ENCODE data around the gene INPP5K. TPM values are rescaled to one million over a fixed set of nuclear protein-coding genes. Genes with fewer than 3 reads are reported as not detected.
"Not testable (repeated sequence)": the region's sequence is repeated elsewhere in the genome, so short reads cannot be mapped to it uniquely, and the experiment has no call there.

The INPP5K gene
- total and polyA plus RNA-seq, 9 donors, result 23.0 to 39.1 (median 28.3) TPM

DNA sequence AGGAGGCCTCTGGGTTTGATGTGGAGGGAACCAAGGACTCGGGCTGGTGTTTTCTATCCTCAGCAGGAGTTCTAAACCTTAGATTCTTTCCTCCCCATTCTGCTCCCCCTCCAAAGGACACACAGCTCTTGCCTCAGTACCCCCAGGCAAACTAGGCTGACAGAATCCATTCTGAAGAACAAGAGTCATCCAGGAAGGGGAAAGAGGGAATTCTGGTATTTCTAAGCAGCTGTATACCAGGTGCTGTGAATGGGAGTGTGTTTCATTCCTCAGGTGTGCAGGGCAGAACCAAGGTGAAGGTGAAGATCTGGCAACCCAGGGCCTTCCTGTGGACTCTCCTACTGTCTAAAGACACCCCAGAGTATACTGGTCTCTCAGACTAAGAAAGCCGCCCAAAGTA, 4.1 kb downstream of the INPP5K start:
- TF ChIP-seq, protein P1, sequence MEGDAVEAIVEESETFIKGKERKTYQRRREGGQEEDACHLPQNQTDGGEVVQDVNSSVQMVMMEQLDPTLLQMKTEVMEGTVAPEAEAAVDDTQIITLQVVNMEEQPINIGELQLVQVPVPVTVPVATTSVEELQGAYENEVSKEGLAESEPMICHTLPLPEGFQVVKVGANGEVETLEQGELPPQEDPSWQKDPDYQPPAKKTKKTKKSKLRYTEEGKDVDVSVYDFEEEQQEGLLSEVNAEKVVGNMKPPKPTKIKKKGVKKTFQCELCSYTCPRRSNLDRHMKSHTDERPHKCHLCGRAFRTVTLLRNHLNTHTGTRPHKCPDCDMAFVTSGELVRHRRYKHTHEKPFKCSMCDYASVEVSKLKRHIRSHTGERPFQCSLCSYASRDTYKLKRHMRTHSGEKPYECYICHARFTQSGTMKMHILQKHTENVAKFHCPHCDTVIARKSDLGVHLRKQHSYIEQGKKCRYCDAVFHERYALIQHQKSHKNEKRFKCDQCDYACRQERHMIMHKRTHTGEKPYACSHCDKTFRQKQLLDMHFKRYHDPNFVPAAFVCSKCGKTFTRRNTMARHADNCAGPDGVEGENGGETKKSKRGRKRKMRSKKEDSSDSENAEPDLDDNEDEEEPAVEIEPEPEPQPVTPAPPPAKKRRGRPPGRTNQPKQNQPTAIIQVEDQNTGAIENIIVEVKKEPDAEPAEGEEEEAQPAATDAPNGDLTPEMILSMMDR (IDR thresholded peaks at IDR 0.05), result no peak
- TF ChIP-seq POLR2A (IDR thresholded peaks at IDR 0.05), result no peak
- no peak for TF ChIP-seq EP300 (IDR thresholded peaks at IDR 0.05)
- Histone ChIP-seq H3K36me3 (no peaks in the 10 kb centered on the region), H3K27ac (no peak overlapping the region), H3K27me3 (no peaks in the 10 kb centered on the region), H3K4me3 (no peak overlapping the region), H3K4me1 (ENCODE audit: insufficient read depth) (peaks cover 2% of the 10 kb centered on the region), H3K9me3 (no peaks in the 10 kb centered on the region)
- DNase-seq, result no peak
- WGBS, 3 donors, result 82 to 91% (median 87%) methylated on average over 2 of the region's 2 CpGs
- intact Hi-C loops (cut with DNase I), result loop anchor here (5.0 to 10.0 kb wide), 8 partner anchors 58 to 255 kb away; partner anchors contain the start of genes BHLHA9 (in 2 of the 4), CRK (in 1 of the 4) and TRARG1 (in 1 of the 4)

DNA sequence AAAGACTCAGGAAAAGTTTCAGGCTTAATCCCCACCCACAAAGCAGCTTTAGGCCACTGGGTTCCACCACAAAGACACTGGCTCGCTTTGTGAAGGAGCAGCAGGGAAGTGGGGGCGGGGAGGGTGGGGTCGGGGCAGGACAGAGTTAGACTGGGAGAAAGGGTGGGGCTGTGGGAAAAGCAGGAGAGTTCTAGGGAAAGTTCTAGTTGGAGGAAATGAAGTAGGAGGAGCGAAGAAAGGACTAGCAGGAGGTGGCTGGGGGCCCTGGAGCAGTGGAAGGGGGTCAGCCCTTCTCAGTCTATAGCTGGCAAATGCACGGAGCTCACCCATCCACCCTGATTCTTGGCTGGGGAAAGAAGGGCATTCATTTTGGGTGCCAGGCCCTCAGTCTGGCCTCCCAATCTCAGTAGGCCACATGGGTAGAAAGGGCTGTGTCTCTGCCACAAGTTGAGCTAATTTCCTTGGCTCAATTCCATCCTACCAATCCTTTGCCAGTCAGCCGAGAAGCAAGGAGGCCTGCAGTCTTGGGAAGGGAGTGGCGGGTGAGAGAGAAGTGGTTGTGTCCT, 4.6 kb downstream of the INPP5K start:
- Histone ChIP-seq H3K27ac (no peak overlapping the region), H3K4me3 (no peak overlapping the region), H3K9me3 (no peaks in the 10 kb centered on the region), H3K27me3 (no peaks in the 10 kb centered on the region), H3K36me3 (no peaks in the 10 kb centered on the region), H3K4me1 (ENCODE audit: insufficient read depth) (peaks cover 2% of the 10 kb centered on the region)
- no peak for TF ChIP-seq POLR2A (IDR thresholded peaks at IDR 0.05)
- TF ChIP-seq EP300 (IDR thresholded peaks at IDR 0.05), result no peak
- TF ChIP-seq, protein P1 (IDR thresholded peaks at IDR 0.05), result no peak
- intact Hi-C loops (cut with DNase I), result loop anchor here (5.0 to 10.0 kb wide), 8 partner anchors 57 to 255 kb away; partner anchors contain the start of genes BHLHA9 (in 2 of the 4), CRK (in 1 of the 4) and TRARG1 (in 1 of the 4)
- WGBS, 3 donors, result 51 to 76% (median 70%) methylated on average over 7 of the region's 7 CpGs
- DNase-seq, result no peak

- Histone ChIP-seq H3K27ac (no peak overlapping the region), H3K4me1 (ENCODE audit: insufficient read depth) (peaks cover 2% of the 10 kb centered on the region)
- intact Hi-C loops (cut with DNase I), result loop anchor here (5.0 to 10.0 kb wide), 8 partner anchors 56 to 254 kb away; partner anchors contain the start of genes BHLHA9 (in 2 of the 4), CRK (in 1 of the 4) and TRARG1 (in 1 of the 4)
Observed at GRCh38 chr17:1511290-1511689, 5.1 kb downstream of the INPP5K start.

DNA sequence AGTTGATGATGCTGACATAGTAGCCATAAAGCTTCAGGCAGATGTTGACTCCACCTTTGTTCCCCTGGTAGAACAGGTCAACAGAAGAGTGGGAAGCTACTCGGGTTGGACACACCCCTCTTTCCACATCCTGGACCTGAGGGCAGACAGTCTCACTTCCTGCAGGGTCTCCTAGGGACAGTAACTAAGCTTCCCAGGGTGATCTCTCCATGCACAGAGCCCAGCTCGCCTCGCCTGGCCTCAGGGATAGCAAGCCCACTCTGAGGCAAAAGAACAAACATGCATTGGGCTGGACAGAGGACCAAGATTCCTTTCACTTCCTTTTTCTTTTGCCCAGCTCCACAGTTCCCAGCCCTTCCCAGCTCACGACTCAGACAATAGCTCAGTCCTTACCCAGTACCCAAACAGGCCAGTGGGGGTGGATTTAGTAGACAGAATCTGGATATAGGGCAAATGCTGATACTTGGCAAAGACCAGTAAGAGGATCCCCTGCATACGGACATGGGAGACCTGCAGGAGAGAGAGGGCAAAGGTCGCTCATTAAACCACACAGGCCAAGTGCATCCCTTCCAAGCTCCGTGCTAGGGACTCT, 7.0 kb downstream of the INPP5K start:
- Histone ChIP-seq H3K4me3 (no peak overlapping the region), H3K27me3 (no peaks in the 10 kb centered on the region), H3K9me3 (no peaks in the 10 kb centered on the region), H3K27ac (no peak overlapping the region), H3K36me3 (no peaks in the 10 kb centered on the region), H3K4me1 (ENCODE audit: insufficient read depth) (no peaks in the 10 kb centered on the region)
- WGBS, 3 donors, result 75 to 78% (median 75%) methylated on average over 7 of the region's 7 CpGs
- TF ChIP-seq, protein P1 (IDR thresholded peaks at IDR 0.05), result no peak
- TF ChIP-seq EP300 (IDR thresholded peaks at IDR 0.05) (no peak), POLR2A (IDR thresholded peaks at IDR 0.05) (no peak)
- intact Hi-C loops (cut with DNase I), result loop anchor here in 1 of 4 donors (2.0 kb wide), 1 partner anchor 43 kb away; no protein-coding TSS in a partner anchor
- no peak for DNase-seq

More at GRCh38 chr17:1511290-1511689, 5.1 kb downstream of the INPP5K start:
- WGBS, 3 donors, result 56 to 69% (median 68%) methylated on average over 11 of the region's 11 CpGs
- no peaks in the 10 kb centered on the region for H3K9me3 ChIP-seq
- DNase-seq, result no peak
- TF ChIP-seq, protein P1 (IDR thresholded peaks at IDR 0.05), result no peak
- TF ChIP-seq EP300 (IDR thresholded peaks at IDR 0.05), result no peak
- no peak for TF ChIP-seq POLR2A (IDR thresholded peaks at IDR 0.05)
- no peak overlapping the region for H3K4me3 ChIP-seq
- H3K27me3 ChIP-seq, result no peaks in the 10 kb centered on the region
- H3K36me3 ChIP-seq, result no peaks in the 10 kb centered on the region

- not testable (repeated sequence) for H3K27ac ChIP-seq; H3K27me3 ChIP-seq; DNase-seq; H3K4me1 ChIP-seq (ENCODE audit: insufficient read depth); H3K4me3 ChIP-seq; H3K36me3 ChIP-seq; H3K9me3 ChIP-seq
- 84 to 89% (median 88%) methylated on average over 20 to 25 of the region's 25 CpGs for WGBS, 3 donors
- intact Hi-C loops (cut with DNase I), result loop anchor here in 1 of 4 donors (2.0 kb wide), 1 partner anchor 42 kb away; no protein-coding TSS in a partner anchor
Observed at GRCh38 chr17:1508709-1509108, 7.7 kb downstream of the INPP5K start.
